PC-3 (cell line): Measurements from ENCODE around the gene MAJIN.

Experiments used
- CTCF ChIP-seq: fragments of 300-600 bp; sonication (generic); conservative IDR thresholded peaks from 2 replicates; pipeline ENCODE4 v1.5.1; 2017; ENCODE audit warnings: antibody characterized with exemption, low read depth, mild to moderate bottlenecking, low read length
- EZH2phosphoT487 ChIP-seq: fragments of 300-600 bp; sonication (generic); IDR thresholded peaks from 2 replicates; pipeline ENCODE4 v1.6.1; 2018; ENCODE audit warnings: mild to moderate bottlenecking, antibody characterized with exemption, low read length, borderline replicate concordance

- TF ChIP-seq CTCF = no peak
- TF ChIP-seq EZH2phosphoT487 = no peak
Observed at GRCh38 chr11:64999478-64999877, 27.6 kb upstream of the MAJIN start.
